ENCODE results near the gene YARS2.

The YARS2 gene

GRCh38 chr12:32756476-32757066 lies 874 bp upstream of the YARS2 start:
- no peak for TF ChIP-seq CTCF (IDR thresholded peaks at IDR 0.05; ENCODE audit: low read depth, low read length, missing control alignments)
- no peak for DNase-seq (ENCODE audit: low read depth)
- H3K4me3 ChIP-seq (ENCODE audit: low read depth, low read length), result peak overlapping the region; percentile 76
- in situ Hi-C loops (cut with HindIII; ENCODE audit: low sequenced_read_pairs), result no loop called here

GRCh38 chr12:32755051-32755653 lies 545 bp downstream of the YARS2 start:
- in situ Hi-C loops (cut with HindIII; ENCODE audit: low sequenced_read_pairs), result no loop called here
- peak; percentile 11 for DNase-seq (ENCODE audit: low read depth)
- peak; percentile 74 for TF ChIP-seq CTCF (IDR thresholded peaks at IDR 0.05; ENCODE audit: low read depth, low read length, missing control alignments)

GRCh38 chr12:32754111-32754510 lies 1.6 kb downstream of the YARS2 start:
- in situ Hi-C loops (cut with HindIII; ENCODE audit: low sequenced_read_pairs), result no loop called here
- DNase-seq (ENCODE audit: low read depth), result no peak
- H3K4me3 ChIP-seq (ENCODE audit: low read depth, low read length), result peak overlapping the region; percentile 76
- no peak for TF ChIP-seq CTCF (IDR thresholded peaks at IDR 0.05; ENCODE audit: low read depth, low read length, missing control alignments)

More at GRCh38 chr12:32755051-32755653, 545 bp downstream of the YARS2 start:
- peak overlapping the region; percentile 76 for H3K4me3 ChIP-seq (ENCODE audit: low read depth, low read length)

- in situ Hi-C loops (cut with HindIII; ENCODE audit: low sequenced_read_pairs), result no loop called here
These were observed 2.1 kb downstream of the YARS2 start for GRCh38 chr12:32753605-32754004.

GRCh38 chr12:32743264-32743663 lies 12.4 kb downstream of the YARS2 start:
- in situ Hi-C loops (cut with HindIII; ENCODE audit: low sequenced_read_pairs), result no loop called here
- no peak for DNase-seq (ENCODE audit: low read depth)
- no peak for TF ChIP-seq CTCF (IDR thresholded peaks at IDR 0.05; ENCODE audit: low read depth, low read length, missing control alignments)
- H3K4me3 ChIP-seq (ENCODE audit: low read depth, low read length), result no peak overlapping the region

More at GRCh38 chr12:32753605-32754004, 2.1 kb downstream of the YARS2 start:
- no peak for TF ChIP-seq CTCF (IDR thresholded peaks at IDR 0.05; ENCODE audit: low read depth, low read length, missing control alignments)
- peak overlapping the region; percentile 76 for H3K4me3 ChIP-seq (ENCODE audit: low read depth, low read length)
- DNase-seq (ENCODE audit: low read depth), result no peak

GRCh38 chr12:32742133-32742532 lies 13.6 kb downstream of the YARS2 start:
- in situ Hi-C loops (cut with HindIII; ENCODE audit: low sequenced_read_pairs), result no loop called here
- no peak for DNase-seq (ENCODE audit: low read depth)
- no peak overlapping the region for H3K4me3 ChIP-seq (ENCODE audit: low read depth, low read length)
- TF ChIP-seq CTCF (IDR thresholded peaks at IDR 0.05; ENCODE audit: low read depth, low read length, missing control alignments), result no peak
